HCT116 (cell line): ENCODE measurements around the gene CCSER1.

Experiments
- ATF3 ChIP-seq: IDR thresholded peaks from 2 replicates; pipeline ENCODE4 v1.6.1; 2012
- CEBPB ChIP-seq: IDR thresholded peaks from 2 replicates; pipeline ENCODE4 v1.6.1; 2012; ENCODE audit warnings: low read depth
- CTCF ChIP-seq, 3 experiments: fragments of 200-600 bp in 1 of 3; sonication (generic) in 1 of 3; IDR thresholded peaks in 2 of 3; conservative IDR thresholded peaks in 1 of 3; 2 replicates each; pipeline ENCODE4 v1.5.1; 2012 to 2017; ENCODE audit warnings: low read depth in 2 of 3, low read length in 2 of 3, antibody characterized with exemption in 1 of 3, borderline replicate concordance in 1 of 3, control low read depth in 1 of 3, mild to moderate bottlenecking in 1 of 3, mixed read lengths in 1 of 3, mixed run types in 1 of 3, moderate library complexity in 1 of 3; ENCODE audit not compliant: insufficient read depth in 1 of 3
- EGR1 ChIP-seq: IDR thresholded peaks from 2 replicates; pipeline ENCODE4 v1.6.1; 2012; ENCODE audit warnings: low read depth
- EZH2 ChIP-seq: fragments of 200-600 bp; sonication (generic); IDR thresholded peaks from 2 replicates; pipeline ENCODE4 v1.6.1; 2017; ENCODE audit warnings: antibody characterized with exemption, mixed run types
- EZH2phosphoT487 ChIP-seq: fragments of 200-600 bp; IDR thresholded peaks from 2 replicates; pipeline ENCODE4 v1.6.1; 2018; ENCODE audit warnings: antibody characterized with exemption, borderline replicate concordance
- POLR2A ChIP-seq: IDR thresholded peaks from 2 replicates; pipeline ENCODE4 v1.7.0; 2011; ENCODE audit warnings: borderline replicate concordance; ENCODE audit not compliant: insufficient read depth, insufficient read length; ENCODE audit errors: extremely low read depth
- POLR2AphosphoS5 ChIP-seq: IDR thresholded peaks from 2 replicates; pipeline ENCODE4 v1.6.1; 2011; ENCODE audit warnings: mild to moderate bottlenecking, low read depth, low read length, moderate library complexity
- REST ChIP-seq: IDR thresholded peaks from 2 replicates; pipeline ENCODE4 v1.6.1; 2012; ENCODE audit warnings: low read depth
- SRF ChIP-seq: IDR thresholded peaks from 2 replicates; pipeline ENCODE4 v1.6.1; 2012; ENCODE audit warnings: low read depth
- ZFX ChIP-seq: fragments of 450-650 bp; IDR thresholded peaks from 2 replicates; pipeline ENCODE4 v1.6.1; 2017
- ZNF274 ChIP-seq: fragments of 200-500 bp; sonication (Bioruptor generic); IDR thresholded peaks from 2 replicates; pipeline ENCODE4 v1.6.1; 2014; ENCODE audit warnings: mild to moderate bottlenecking, low read depth, low read length, inconsistent platforms

- TF ChIP-seq ZNF274 (no peak), CTCF (IDR thresholded peaks at IDR 0.05 in 2 of 3, conservative IDR thresholded peaks at IDR 0.05 in 1 of 3; ENCODE audit: borderline replicate concordance in 1 of 3, insufficient read depth in 1 of 3, low read depth in 2 of 3, low read length in 2 of 3) (no peak), ATF3 (no peak), REST (no peak), POLR2AphosphoS5 (no peak), ZFX (no peak), EZH2 (no peak), EZH2phosphoT487 (no peak), EGR1 (no peak), CEBPB (no peak), POLR2A (no peak), SRF (no peak)
Observed at GRCh38 chr4:91319556-91320268, 1192.5 kb downstream of the CCSER1 start.
